ENCODE results near the gene GATM.

- TF ChIP-seq SP1 (IDR thresholded peaks at IDR 0.05) (no peak), CTBP1 (IDR thresholded peaks at IDR 0.05; ENCODE audit: borderline replicate concordance) (no peak), BHLHE40 (IDR thresholded peaks at IDR 0.05; ENCODE audit: borderline replicate concordance) (no peak), SUZ12 (IDR thresholded peaks at IDR 0.05) (no peak), HDGF (IDR thresholded peaks at IDR 0.05; ENCODE audit: borderline replicate concordance) (no peak), ELF4 (IDR thresholded peaks at IDR 0.05) (no peak), PKNOX1 (IDR thresholded peaks at IDR 0.05) (no peak), FOXK2 (IDR thresholded peaks at IDR 0.05) (no peak), FOXM1 (IDR thresholded peaks at IDR 0.05; ENCODE audit: borderline replicate concordance) (no peak), TARDBP (IDR thresholded peaks at IDR 0.05) (no peak), NFRKB (IDR thresholded peaks at IDR 0.05) (no peak), L3MBTL2 (conservative IDR thresholded peaks at IDR 0.05) (no peak), LEF1 (IDR thresholded peaks at IDR 0.05; ENCODE audit: borderline replicate concordance) (no peak)
Observed at GRCh38 chr15:45376967-45377608, 1.3 kb downstream of the GATM start.

All from HEK293T (cell line).